ENCODE data around the gene TPCN2.

DNA sequence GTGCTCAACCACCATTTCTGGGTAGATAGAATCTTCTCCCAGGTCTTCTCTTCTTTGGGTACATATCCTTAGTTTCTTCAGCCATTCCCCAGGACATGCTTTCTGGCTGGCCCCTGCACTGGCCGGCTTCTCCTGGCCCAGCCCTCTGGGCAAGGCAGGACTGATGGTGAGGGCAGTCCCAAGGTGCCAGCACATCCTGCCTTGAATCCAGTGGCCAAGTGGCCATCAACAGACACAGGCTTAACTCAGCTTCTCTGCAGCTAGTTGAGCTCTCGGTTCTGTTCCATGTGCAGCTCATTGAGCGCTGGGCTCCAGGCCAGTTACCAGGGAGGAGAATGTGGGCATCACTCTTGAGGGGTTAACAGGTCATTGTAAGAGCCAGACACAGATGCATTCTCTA lies 124.6 kb downstream of the TPCN2 start:
- TF ChIP-seq GATA2 (IDR thresholded peaks at IDR 0.05; ENCODE audit: low read depth, low read length) (no peak), GATA3 (IDR thresholded peaks at IDR 0.05; ENCODE audit: low read depth, low read length) (no peak)

All from SH-SY5Y (cell line).